ENCODE measurements around the gene TMEM219.

DNA sequence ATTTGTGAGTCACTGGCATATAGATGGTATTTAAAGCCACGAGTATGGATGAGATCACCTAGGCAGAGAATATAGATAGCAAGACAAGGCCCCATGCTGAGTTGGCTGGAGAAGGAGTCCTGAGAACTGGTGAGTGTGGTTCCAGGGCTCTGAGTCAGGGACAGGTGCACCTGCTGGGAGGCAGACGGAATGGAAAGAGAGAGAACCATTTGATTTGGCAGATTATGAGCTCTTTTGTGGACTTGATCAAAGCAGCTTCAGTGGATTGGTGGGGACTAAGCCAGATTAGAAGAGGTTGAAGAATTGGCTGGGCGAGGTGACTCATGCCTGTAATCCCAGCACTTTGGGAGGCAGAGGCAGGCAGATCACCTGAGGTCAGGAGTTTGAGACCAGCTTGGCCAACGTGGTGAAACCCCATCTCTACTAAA lies 56.9 kb downstream of the TMEM219 start:
- TF ChIP-seq, protein P1, sequence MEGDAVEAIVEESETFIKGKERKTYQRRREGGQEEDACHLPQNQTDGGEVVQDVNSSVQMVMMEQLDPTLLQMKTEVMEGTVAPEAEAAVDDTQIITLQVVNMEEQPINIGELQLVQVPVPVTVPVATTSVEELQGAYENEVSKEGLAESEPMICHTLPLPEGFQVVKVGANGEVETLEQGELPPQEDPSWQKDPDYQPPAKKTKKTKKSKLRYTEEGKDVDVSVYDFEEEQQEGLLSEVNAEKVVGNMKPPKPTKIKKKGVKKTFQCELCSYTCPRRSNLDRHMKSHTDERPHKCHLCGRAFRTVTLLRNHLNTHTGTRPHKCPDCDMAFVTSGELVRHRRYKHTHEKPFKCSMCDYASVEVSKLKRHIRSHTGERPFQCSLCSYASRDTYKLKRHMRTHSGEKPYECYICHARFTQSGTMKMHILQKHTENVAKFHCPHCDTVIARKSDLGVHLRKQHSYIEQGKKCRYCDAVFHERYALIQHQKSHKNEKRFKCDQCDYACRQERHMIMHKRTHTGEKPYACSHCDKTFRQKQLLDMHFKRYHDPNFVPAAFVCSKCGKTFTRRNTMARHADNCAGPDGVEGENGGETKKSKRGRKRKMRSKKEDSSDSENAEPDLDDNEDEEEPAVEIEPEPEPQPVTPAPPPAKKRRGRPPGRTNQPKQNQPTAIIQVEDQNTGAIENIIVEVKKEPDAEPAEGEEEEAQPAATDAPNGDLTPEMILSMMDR (conservative IDR thresholded peaks at IDR 0.05; ENCODE audit: low read length) = no peak
- no peak for TF ChIP-seq EZH2phosphoT487 (IDR thresholded peaks at IDR 0.05; ENCODE audit: borderline replicate concordance)

Data from Loucy (cell line).